NCI-H2196 treated with DMSO at 0.1 percent for 48 hours (cell line): ENCODE data around the gene DLX3.
A peak's percentile ranks its signal among the peaks of the same experiment; 100 is the strongest.

Experiments
- DNase-seq: peaks from one replicate; lab custom pipeline; 2025; ENCODE audit not compliant: unreplicated experiment; lab: John Stamatoyannopoulos, UW

The DLX3 gene

DNA sequence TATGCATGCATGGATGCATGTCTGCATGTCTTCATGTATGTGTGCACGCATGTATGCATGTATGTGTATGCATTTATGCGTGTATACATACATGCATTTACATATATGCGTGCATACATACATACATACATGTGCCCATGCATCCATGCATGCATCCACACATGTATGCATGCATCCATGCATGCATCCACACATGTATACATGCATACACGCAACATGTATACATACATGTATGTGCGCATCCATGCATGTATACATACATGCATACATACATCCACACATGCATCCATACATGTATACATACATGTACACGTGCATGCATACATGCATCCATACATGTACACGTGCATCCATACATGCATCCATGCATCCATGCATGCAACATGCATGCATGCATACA lies 29.8 kb upstream of the DLX3 start:
- no peak for DNase-seq

- DNase-seq = no peak
These were observed 28.5 kb upstream of the DLX3 start for GRCh38 chr17:50023520-50023919.

- DNase-seq = no peak
These were observed 27.6 kb upstream of the DLX3 start for GRCh38 chr17:50022463-50023130.

GRCh38 chr17:50021681-50022370 lies 26.8 kb upstream of the DLX3 start:
- DNase-seq = no peak

- no peak for DNase-seq
These were observed 26.0 kb upstream of the DLX3 start for GRCh38 chr17:50020841-50021599.

GRCh38 chr17:50018909-50019308 lies 23.9 kb upstream of the DLX3 start:
- DNase-seq = no peak

DNA sequence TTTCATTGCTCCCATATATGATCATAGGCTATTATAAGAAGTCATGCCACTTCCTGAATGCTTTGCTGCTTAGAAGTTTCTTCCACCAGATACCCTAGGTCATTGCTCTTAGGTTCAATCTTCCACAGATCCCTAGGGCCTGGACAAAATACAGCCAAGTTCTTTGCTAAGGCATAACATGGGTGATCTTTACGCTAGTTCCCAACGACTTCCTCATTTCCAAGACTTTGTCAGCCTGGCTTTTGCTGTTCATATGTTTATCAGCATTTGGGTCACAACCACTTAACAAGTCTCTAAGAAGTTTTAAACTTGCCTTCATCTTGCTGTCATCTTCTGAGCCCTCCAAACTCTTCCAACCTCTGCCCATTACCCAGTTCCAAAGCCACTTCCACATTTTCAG lies 20.1 kb upstream of the DLX3 start:
- DNase-seq = no peak

DNA sequence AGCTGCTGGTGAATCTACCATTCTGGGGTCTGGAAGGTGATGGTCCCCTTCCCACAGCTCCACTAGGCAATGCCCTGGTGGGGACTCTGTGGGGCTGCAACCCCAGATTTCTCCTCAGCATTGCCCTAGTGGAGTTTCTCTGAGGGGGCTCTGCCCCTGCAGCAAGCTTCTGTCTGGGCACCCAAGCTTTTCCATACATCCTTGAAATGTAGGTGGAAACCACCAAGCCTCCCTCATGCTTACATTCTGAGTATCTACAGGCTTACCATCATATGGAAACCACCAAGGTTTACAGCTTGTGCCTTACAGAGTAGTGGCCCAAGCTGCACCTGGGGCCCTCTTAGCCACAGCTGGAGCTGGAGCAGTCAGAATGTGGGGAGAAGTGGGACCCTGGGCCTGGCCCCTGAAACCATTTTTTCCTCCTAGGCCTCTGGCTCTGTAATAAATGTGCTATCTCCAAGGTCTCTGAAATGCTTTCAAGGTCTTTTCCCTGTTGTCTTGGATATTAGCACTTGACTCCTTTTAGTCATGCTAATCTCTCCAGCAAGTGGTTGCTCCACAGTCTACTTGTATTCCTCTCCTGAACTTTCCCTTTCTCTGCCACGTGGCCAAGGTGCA lies 19.6 kb upstream of the DLX3 start:
- no peak for DNase-seq

DNA sequence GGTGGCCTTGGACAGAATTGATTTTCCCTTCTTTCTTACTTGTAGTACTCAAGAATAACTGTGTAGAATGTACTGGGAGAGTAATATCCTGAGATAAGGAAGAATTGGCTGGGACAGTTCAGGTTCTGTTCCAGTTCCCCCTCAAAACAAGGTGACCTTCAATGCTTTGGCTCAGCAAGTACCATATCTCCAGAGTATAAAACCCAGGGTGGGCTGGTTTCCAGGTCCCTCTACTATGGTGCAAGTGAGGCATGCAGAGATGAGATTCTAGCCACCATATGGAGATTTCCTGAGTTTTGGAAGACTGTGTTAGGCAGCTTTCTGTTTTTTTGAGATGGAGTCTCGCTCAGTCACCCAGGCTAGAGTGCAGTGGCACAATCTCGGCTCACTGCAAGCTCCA lies 18.1 kb upstream of the DLX3 start:
- no peak for DNase-seq

DNA sequence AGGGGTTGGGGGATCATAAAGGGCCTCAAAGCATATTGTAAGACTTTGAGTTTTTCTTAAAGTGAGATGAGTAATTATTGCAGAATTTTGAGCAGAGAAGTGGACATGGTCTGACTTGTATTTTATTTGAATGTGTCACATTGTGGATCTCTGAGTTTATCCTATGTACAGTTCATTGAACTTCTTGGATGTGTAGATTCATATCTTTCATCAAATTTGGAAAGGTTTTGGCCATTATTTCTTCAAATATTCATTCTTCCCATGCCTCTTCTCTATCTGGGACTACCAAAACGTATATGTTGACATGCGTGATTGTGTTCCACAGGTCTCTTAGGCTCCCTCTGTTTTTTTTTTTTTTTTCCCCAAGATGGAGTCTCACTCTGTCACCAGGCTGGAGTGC lies 14.3 kb upstream of the DLX3 start:
- DNase-seq = no peak

DNA sequence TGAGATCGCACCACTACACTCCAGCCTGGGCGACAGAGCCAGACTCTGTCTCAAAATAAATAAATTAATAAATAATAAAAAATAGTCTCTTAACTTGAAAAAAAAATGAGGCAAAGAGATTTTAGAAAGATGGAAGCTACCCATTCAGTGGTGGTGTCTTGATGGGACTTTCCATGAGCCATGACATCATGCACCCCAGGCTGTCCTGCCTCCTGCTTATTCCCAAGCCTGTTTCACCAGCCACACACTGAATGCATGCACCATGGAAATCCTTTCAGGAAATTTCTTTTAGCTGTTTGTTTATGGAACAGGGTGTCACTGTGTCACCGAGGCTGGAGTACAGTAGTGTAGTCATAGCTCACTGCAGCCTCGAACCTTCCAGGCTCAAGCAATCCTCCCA lies 8.9 kb upstream of the DLX3 start:
- no peak for DNase-seq

- DNase-seq = no peak
These were observed 4.0 kb upstream of the DLX3 start for GRCh38 chr17:49998836-49999511.

- peak; percentile 89 for DNase-seq
These were observed 3.0 kb upstream of the DLX3 start for GRCh38 chr17:49997773-49998703.

- no peak for DNase-seq
These were observed 2.3 kb upstream of the DLX3 start for GRCh38 chr17:49997301-49997650.

DNA sequence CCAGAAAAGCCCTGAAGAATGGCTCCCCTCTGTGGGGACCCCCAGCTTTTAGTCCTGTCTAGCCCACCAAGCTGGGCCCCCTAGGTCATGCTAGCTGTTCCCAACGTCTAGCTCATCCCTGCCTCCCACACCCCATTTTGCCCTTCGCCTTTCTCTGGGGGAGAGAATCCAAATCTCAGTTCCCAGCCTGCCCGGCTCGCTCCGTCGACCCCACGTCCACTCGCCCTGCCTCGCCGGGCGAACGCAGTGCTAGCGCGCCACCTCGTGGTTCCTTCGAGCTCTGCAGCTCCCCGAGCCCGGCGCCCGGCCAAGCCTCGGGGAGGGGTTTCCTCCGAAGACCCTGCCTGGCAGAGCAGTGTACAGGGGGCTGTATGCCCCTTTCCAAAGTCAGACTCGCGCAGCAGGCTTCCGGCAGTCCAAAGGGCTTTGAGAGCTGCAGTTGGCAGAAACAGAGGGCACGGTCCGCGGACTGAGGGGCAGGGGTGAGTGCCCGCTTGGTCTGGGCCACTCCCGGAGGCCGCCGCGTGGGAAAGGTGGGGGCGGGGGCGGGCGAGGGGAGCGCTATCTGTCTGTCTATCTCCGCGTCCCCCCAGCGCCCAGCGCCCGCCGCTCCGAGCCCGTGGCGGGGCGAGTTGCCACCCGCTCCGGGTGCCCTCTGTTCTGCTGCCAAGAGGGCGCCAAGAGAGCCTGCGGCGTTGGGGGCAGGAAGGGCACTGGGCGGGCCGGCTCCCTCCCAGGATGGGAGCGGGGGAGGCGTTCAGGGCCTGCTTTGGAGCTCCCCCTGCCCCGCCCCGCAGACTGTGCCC lies 1.7 kb upstream of the DLX3 start:
- DNase-seq = peak; percentile 14

DNA sequence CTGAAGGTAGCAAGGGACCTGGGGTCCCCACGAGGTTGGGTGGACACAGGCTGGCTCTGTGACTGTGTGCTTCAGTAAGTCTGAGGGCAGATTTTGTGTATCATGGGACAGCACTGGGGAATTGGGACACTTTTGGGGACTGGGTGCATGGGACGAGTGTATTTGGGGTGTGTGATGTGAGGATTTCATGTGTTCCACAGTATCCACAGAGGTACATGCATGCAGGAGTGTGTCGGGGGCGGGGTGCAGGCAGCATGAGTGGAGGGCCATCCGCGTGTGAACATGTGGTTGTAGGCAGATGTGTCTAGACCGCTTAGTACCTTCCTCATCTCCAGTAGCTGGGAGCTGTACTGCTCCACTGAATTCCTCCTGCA lies 1.1 kb upstream of the DLX3 start:
- no peak for DNase-seq

- no peak for DNase-seq
These were observed 654 bp downstream of the DLX3 start for GRCh38 chr17:49994085-49995054.

GRCh38 chr17:49993423-49994060 lies 1.5 kb downstream of the DLX3 start:
- no peak for DNase-seq
